ENCODE results near the gene EFCAB12.

EFCAB12 gene

DNA sequence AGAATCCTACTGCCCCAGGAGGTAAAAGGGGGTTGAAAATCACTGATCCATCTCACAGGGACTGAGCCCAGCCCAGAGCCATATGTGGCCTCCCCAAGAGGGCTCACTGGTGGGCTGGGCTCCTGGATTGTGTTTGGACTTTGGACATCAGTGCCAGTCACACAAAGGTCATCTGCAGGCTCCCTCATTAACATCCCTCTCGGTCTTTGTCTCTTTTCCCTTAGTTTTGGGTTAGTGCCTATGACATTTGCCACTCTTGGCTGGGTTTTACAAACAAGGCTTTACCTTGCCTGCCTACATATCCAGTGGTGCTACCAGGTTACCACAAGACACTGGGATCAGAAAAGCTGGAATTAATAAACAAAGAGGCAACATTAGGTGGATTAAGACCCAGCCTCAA, 39.5 kb upstream of the EFCAB12 start:
- no peak overlapping the region for H2BK120ac ChIP-seq (ENCODE audit: low read depth, low read length)
- H2BK15ac ChIP-seq (ENCODE audit: low read length): no peak overlapping the region
- no peaks in the 10 kb centered on the region for H3K27me3 ChIP-seq (ENCODE audit: control insufficient read depth in 3 of 3, insufficient read depth in 3 of 3, low read depth in 1 of 3, low read length in 3 of 3)
- no peak overlapping the region for H2BK12ac ChIP-seq (ENCODE audit: low read length)
- peaks cover 5 to 7% of the 10 kb centered on the region in 2 donors for H3K4me1 ChIP-seq (ENCODE audit: control insufficient read depth in 2 of 2, insufficient read depth in 1 of 2, low read depth in 1 of 2, low read length in 2 of 2)
- H3K9me3 ChIP-seq (replicated peaks in 1 of 2; ENCODE audit: control insufficient read depth in 2 of 2, insufficient read depth in 1 of 2, low read depth in 1 of 2, low read length in 2 of 2): no peaks in the 10 kb centered on the region
- no peak overlapping the region for H4K8ac ChIP-seq (ENCODE audit: low read depth, low read length)
- H3K36me3 ChIP-seq (replicated peaks in 1 of 2; ENCODE audit: control insufficient read depth in 2 of 2, insufficient read depth in 2 of 2, low read length in 2 of 2): peaks cover 14 to 65% of the 10 kb centered on the region in 2 donors
- H2AFZ ChIP-seq (ENCODE audit: low read length): no peak overlapping the region
- H3K9ac ChIP-seq (ENCODE audit: low read depth, low read length, poor library complexity): no peak overlapping the region
- H3K27ac ChIP-seq (replicated peaks; ENCODE audit: low read length): no peak overlapping the region
- H3K23ac ChIP-seq (ENCODE audit: low read depth, low read length, poor library complexity): no peak overlapping the region
- no peak overlapping the region for H3K4me3 ChIP-seq (ENCODE audit: low read length in 2 of 2)
- H2BK5ac ChIP-seq (ENCODE audit: low read length): no peak overlapping the region
- no peak overlapping the region for H4K91ac ChIP-seq (ENCODE audit: low read depth, low read length, poor library complexity)
- no peak overlapping the region for H2AK5ac ChIP-seq (ENCODE audit: low read depth, low read length)
- WGBS, 2 donors (ENCODE audit: extremely low coverage in 2 of 2, insufficient read length in 2 of 2, insufficient replicate concordance in 1 of 2): no CpG with 5 or more reads among the region's 1 CpG
- no peak overlapping the region for H3K18ac ChIP-seq (ENCODE audit: low read length)
- H3K4ac ChIP-seq (ENCODE audit: low read length): no peak overlapping the region
- DNase-seq (ENCODE audit: low spot score): no peak
- no peak overlapping the region for H3K14ac ChIP-seq (ENCODE audit: low read length)
- no peaks in the 10 kb centered on the region for H3K79me1 ChIP-seq (ENCODE audit: low read depth, low read length)
- no peak overlapping the region for H3K4me2 ChIP-seq (ENCODE audit: insufficient read depth, low read length, poor library complexity, severe bottlenecking)

DNA sequence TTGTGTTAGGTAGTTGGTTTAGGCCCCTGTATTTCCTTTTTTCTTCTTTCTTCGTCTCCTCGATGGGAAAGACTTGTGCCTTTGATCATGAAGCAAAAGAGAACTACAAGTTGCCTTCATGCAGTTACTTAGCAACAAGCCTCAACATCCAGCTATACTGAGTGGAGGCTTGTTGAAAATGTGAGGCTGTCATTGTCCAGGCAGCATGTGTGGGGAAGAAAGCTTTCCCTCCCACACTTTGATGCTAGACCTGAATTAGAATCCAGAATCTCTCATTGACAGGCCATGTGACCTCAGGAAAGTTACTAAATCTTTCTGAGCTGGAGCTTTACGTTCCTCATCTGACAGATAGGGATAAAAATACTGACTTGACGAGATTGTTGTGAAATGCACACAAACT, 35.3 kb upstream of the EFCAB12 start:
- WGBS, 2 donors (ENCODE audit: extremely low coverage in 2 of 2, insufficient read length in 2 of 2, insufficient replicate concordance in 1 of 2): no CpG with 5 or more reads among the region's 4 CpGs
- Histone ChIP-seq H3K27ac (replicated peaks; ENCODE audit: low read length) (no peak overlapping the region), H3K4ac (ENCODE audit: low read length) (no peak overlapping the region), H3K4me1 (ENCODE audit: control insufficient read depth in 2 of 2, insufficient read depth in 1 of 2, low read depth in 1 of 2, low read length in 2 of 2) (peaks cover 2 to 5% of the 10 kb centered on the region in 2 donors), H4K8ac (ENCODE audit: low read depth, low read length) (no peak overlapping the region), H3K9ac (ENCODE audit: low read depth, low read length, poor library complexity) (no peak overlapping the region), H3K18ac (ENCODE audit: low read length) (no peak overlapping the region), H3K4me3 (ENCODE audit: low read length in 2 of 2) (no peak overlapping the region), H2BK15ac (ENCODE audit: low read length) (no peak overlapping the region), H3K23ac (ENCODE audit: low read depth, low read length, poor library complexity) (no peak overlapping the region), H3K36me3 (replicated peaks in 1 of 2; ENCODE audit: control insufficient read depth in 2 of 2, insufficient read depth in 2 of 2, low read length in 2 of 2) (peaks cover 12 to 53% of the 10 kb centered on the region in 2 donors), H3K9me3 (replicated peaks in 1 of 2; ENCODE audit: control insufficient read depth in 2 of 2, insufficient read depth in 1 of 2, low read depth in 1 of 2, low read length in 2 of 2) (no peaks in the 10 kb centered on the region), H2AFZ (ENCODE audit: low read length) (no peak overlapping the region), H2BK5ac (ENCODE audit: low read length) (no peak overlapping the region), H2AK5ac (ENCODE audit: low read depth, low read length) (no peak overlapping the region), H4K91ac (ENCODE audit: low read depth, low read length, poor library complexity) (no peak overlapping the region), H3K79me1 (ENCODE audit: low read depth, low read length) (no peaks in the 10 kb centered on the region), H2BK12ac (ENCODE audit: low read length) (no peak overlapping the region), H3K4me2 (ENCODE audit: insufficient read depth, low read length, poor library complexity, severe bottlenecking) (no peak overlapping the region), H2BK120ac (ENCODE audit: low read depth, low read length) (no peak overlapping the region), H3K14ac (ENCODE audit: low read length) (no peak overlapping the region), H3K27me3 (ENCODE audit: control insufficient read depth in 3 of 3, insufficient read depth in 3 of 3, low read depth in 1 of 3, low read length in 3 of 3) (no peaks in the 10 kb centered on the region)
- no peak for DNase-seq (ENCODE audit: low spot score)

- Histone ChIP-seq H3K14ac (ENCODE audit: low read length) (no peak overlapping the region), H3K4ac (ENCODE audit: low read length) (no peak overlapping the region), H4K91ac (ENCODE audit: low read depth, low read length, poor library complexity) (no peak overlapping the region), H3K27ac (replicated peaks; ENCODE audit: low read length) (no peak overlapping the region), H3K9me3 (replicated peaks in 1 of 2; ENCODE audit: control insufficient read depth in 2 of 2, insufficient read depth in 1 of 2, low read depth in 1 of 2, low read length in 2 of 2) (no peaks in the 10 kb centered on the region), H3K9ac (ENCODE audit: low read depth, low read length, poor library complexity) (no peak overlapping the region), H2BK5ac (ENCODE audit: low read length) (no peak overlapping the region), H3K4me2 (ENCODE audit: insufficient read depth, low read length, poor library complexity, severe bottlenecking) (no peak overlapping the region), H3K4me1 (ENCODE audit: control insufficient read depth in 2 of 2, insufficient read depth in 1 of 2, low read depth in 1 of 2, low read length in 2 of 2) (peaks cover 2 to 5% of the 10 kb centered on the region in 2 donors), H3K4me3 (ENCODE audit: low read length in 2 of 2) (no peak overlapping the region), H3K79me1 (ENCODE audit: low read depth, low read length) (no peaks in the 10 kb centered on the region), H2AFZ (ENCODE audit: low read length) (no peak overlapping the region), H3K27me3 (ENCODE audit: control insufficient read depth in 3 of 3, insufficient read depth in 3 of 3, low read depth in 1 of 3, low read length in 3 of 3) (no peaks in the 10 kb centered on the region), H2AK5ac (ENCODE audit: low read depth, low read length) (no peak overlapping the region), H4K8ac (ENCODE audit: low read depth, low read length) (no peak overlapping the region), H2BK12ac (ENCODE audit: low read length) (no peak overlapping the region), H2BK120ac (ENCODE audit: low read depth, low read length) (no peak overlapping the region), H3K18ac (ENCODE audit: low read length) (no peak overlapping the region), H3K23ac (ENCODE audit: low read depth, low read length, poor library complexity) (no peak overlapping the region), H2BK15ac (ENCODE audit: low read length) (no peak overlapping the region), H3K36me3 (replicated peaks in 1 of 2; ENCODE audit: control insufficient read depth in 2 of 2, insufficient read depth in 2 of 2, low read length in 2 of 2) (peaks cover 12 to 59% of the 10 kb centered on the region in 2 donors)
- no CpG with 5 or more reads among the region's 3 CpGs for WGBS, 2 donors (ENCODE audit: extremely low coverage in 2 of 2, insufficient read length in 2 of 2, insufficient replicate concordance in 1 of 2)
- DNase-seq (ENCODE audit: low spot score): no peak
Observed at GRCh38 chr3:129463094-129463493, 34.7 kb upstream of the EFCAB12 start.

- H2BK15ac ChIP-seq (ENCODE audit: low read length): no peak overlapping the region
- no CpG with 5 or more reads among the region's 3 CpGs for WGBS, 2 donors (ENCODE audit: extremely low coverage in 2 of 2, insufficient read length in 2 of 2, insufficient replicate concordance in 1 of 2)
- H4K8ac ChIP-seq (ENCODE audit: low read depth, low read length): no peak overlapping the region
- no peak overlapping the region for H3K4ac ChIP-seq (ENCODE audit: low read length)
- no peak for DNase-seq (ENCODE audit: low spot score)
- H3K18ac ChIP-seq (ENCODE audit: low read length): no peak overlapping the region
- H3K27ac ChIP-seq (replicated peaks; ENCODE audit: low read length): no peak overlapping the region
- H3K23ac ChIP-seq (ENCODE audit: low read depth, low read length, poor library complexity): no peak overlapping the region
- H3K4me2 ChIP-seq (ENCODE audit: insufficient read depth, low read length, poor library complexity, severe bottlenecking): no peak overlapping the region
- H3K4me1 ChIP-seq (ENCODE audit: control insufficient read depth in 2 of 2, insufficient read depth in 1 of 2, low read depth in 1 of 2, low read length in 2 of 2): peaks cover under 1 to 2% of the 10 kb centered on the region in 2 donors
- no peaks in the 10 kb centered on the region for H3K27me3 ChIP-seq (ENCODE audit: control insufficient read depth in 3 of 3, insufficient read depth in 3 of 3, low read depth in 1 of 3, low read length in 3 of 3)
- H3K14ac ChIP-seq (ENCODE audit: low read length): no peak overlapping the region
- no peak overlapping the region for H2AK5ac ChIP-seq (ENCODE audit: low read depth, low read length)
- peaks cover 12 to 56% of the 10 kb centered on the region in 2 donors for H3K36me3 ChIP-seq (replicated peaks in 1 of 2; ENCODE audit: control insufficient read depth in 2 of 2, insufficient read depth in 2 of 2, low read length in 2 of 2)
- no peak overlapping the region for H2BK120ac ChIP-seq (ENCODE audit: low read depth, low read length)
- no peak overlapping the region for H2AFZ ChIP-seq (ENCODE audit: low read length)
- H2BK5ac ChIP-seq (ENCODE audit: low read length): no peak overlapping the region
- no peak overlapping the region for H2BK12ac ChIP-seq (ENCODE audit: low read length)
- no peaks in the 10 kb centered on the region for H3K79me1 ChIP-seq (ENCODE audit: low read depth, low read length)
- no peak overlapping the region for H3K9ac ChIP-seq (ENCODE audit: low read depth, low read length, poor library complexity)
- H3K9me3 ChIP-seq (replicated peaks in 1 of 2; ENCODE audit: control insufficient read depth in 2 of 2, insufficient read depth in 1 of 2, low read depth in 1 of 2, low read length in 2 of 2): no peaks in the 10 kb centered on the region
- peak overlapping the region in 1 of 2 donors; percentile 1 for H3K4me3 ChIP-seq (ENCODE audit: low read length in 2 of 2)
- H4K91ac ChIP-seq (ENCODE audit: low read depth, low read length, poor library complexity): no peak overlapping the region
Observed at GRCh38 chr3:129462361-129462968, 34.0 kb upstream of the EFCAB12 start.
